Lower leg skin (tissue), 4 donors: Measurements from ENCODE around the gene SKI. TPM values are rescaled to one million over a fixed set of nuclear protein-coding genes. Genes with fewer than 3 reads are reported as not detected.

ENCODE experiments used
- DNase-seq, 2 donors: peaks; one replicate each; pipeline ENCODE4 v3.0.0-alpha.2; 2019; ENCODE audit warnings: low spot score in 2 of 2
- H3K4me3 ChIP-seq: fragments of 200-600 bp; sonication (generic); 2 replicates; pipeline ENCODE4 v1.5.1; 2017; ENCODE audit warnings: mild to moderate bottlenecking, low read depth; ENCODE audit not compliant: poor library complexity, severe bottlenecking
- POLR2A ChIP-seq, 2 donors: fragments of 450-650 bp; IDR thresholded peaks; one replicate each; pipeline ENCODE4 v1.6.1; 2016 to 2017; ENCODE audit warnings: antibody characterized with exemption in 2 of 2, mild to moderate bottlenecking in 1 of 2, moderate library complexity in 1 of 2
- WGBS, 2 donors: methylation state at CpG; one replicate each; pipeline ENCODE4 v1.1.5; 2018; 5-methylcytosine and 5-hydroxymethylcytosine counted together
- intact Hi-C: fragments of 100-400 bp; cut with DNase I; formaldehyde crosslinking; loops from one replicate; pipeline ENCODE4 v1.15.0; 2023; ENCODE audit warnings: low total_unique reads
- total RNA-seq, 4 donors: library from RNA; depleted of rRNA; stranded (reverse); fragments of >200 nt; gene quantifications; one replicate each; pipeline ENCODE4 v1.1.0, GENCODE V29; 2016
- TF ChIP-seq, protein P1 (sequence below), 3 donors: fragments of 450-650 bp; IDR thresholded peaks; one replicate each; pipeline ENCODE4 v1.5.1; 2016; ENCODE audit warnings: antibody characterized with exemption in 3 of 3, mild to moderate bottlenecking in 3 of 3, moderate library complexity in 2 of 3

The SKI gene
- total RNA-seq, 4 donors from 2014 or later, result 67.3 to 80.8 (median 75.4) TPM

DNA sequence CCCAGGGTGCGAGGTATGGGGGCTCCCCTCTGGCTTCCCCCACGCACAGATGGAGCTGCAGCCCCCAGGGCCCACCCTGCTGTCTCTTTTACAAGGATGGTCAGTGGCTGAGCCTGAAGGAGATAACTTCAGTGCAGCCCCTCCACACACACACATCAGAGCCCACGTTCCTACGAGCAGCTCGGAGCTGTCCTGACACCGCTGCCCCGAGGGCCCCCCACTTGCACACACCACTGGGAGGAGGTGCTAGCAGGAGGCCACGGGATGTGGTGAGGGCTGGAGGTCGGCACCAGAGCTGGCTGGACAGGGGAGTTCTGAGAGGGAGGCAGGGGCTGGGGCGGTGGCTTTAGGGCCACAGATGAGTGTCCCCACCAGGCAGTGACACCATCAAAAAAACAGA is 109.4 kb downstream of the SKI start:
- 69 to 70% methylated on average over 9 to 10 of the region's 10 CpGs for WGBS, 2 donors
- intact Hi-C loops, result no loop called here
- no peak for TF ChIP-seq POLR2A (IDR thresholded peaks at IDR 0.05)
- H3K4me3 ChIP-seq, result no peak overlapping the region
- no peak for DNase-seq

DNA sequence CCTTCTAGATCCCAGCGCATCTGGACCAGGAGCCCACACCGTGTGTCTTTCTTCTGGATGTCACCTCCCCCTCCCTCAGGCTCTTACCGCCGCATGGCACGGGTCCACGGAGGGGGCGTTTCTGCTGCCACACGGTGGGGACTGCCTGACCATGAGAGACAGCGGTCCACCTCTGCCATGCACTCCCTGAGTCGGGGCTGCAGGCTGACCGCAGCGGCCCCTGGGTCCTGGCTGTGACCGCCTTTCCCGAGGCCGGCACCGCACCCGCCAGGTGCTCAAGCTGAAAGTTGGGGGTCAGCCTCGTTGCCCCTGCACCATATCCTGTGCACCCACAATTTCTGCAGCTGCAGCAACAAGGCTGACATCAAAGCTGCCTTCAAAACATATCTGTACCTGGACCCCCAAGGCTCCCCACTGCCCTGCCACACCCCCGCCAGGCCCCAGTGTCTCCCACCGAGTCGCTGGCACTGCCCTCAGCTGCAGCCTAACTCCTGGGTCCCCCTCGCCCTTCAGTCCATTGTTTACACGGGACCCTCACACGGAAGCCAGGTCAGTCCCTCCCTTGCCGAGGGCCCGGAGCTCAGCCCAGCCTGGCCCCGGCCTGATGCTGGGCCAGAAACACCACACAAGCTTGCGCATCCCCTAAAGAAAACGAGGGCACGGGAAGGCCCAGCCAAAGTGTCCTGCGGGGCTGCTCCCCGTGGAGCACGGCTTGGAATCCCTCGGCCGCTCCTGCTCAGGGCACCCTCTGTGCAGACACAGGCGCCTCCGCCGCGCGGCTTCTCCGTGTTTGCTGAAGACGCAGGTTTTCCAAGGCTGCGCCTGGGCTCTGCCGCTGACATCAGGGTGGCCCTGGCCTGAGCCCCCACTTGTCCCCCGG is 111.3 kb downstream of the SKI start:
- intact Hi-C loops, result no loop called here
- DNase-seq, result no peak
- 86 to 88% methylated on average over 41 of the region's 45 CpGs for WGBS, 2 donors

DNA sequence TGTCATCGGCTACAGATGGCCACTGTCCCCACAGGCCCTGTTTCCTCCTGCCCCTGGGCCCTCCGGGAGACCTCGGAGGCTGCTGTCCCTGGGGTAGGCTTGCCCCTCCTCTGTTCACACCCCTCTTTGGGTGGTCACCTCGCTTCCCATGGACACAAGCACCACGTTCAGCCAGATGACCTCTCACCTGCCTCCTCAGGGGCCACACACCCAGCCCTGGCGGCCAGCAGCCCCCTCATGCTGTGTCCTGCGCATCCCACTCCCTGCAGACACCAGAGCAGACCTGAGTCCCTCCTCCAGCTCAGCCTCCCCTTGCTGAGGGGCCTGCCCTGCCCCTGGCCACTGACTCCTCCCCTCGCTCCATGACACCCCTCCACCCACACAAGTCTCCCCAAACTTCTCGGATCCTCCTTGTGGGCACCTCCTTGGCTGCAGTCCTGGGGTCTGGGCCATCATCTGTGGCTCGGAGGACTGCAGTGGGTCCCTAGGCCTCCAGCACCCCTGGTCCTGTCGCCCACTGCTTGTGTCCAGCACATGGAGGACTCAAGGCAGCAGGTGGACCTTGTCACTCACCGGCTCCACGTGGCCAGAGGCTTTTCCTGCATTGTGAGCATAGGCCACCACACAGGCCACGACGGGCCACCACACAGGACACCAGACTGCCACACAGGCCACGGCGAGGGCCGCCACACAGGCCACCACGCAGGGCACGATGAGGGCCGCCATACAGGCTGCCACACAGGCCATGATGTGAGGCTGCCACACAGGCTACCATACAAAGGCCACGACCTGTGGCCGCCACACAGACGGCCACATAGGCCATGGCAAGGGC is 112.2 kb downstream of the SKI start:
- intact Hi-C loops, result no loop called here
- no peak for TF ChIP-seq POLR2A (IDR thresholded peaks at IDR 0.05)
- TF ChIP-seq, protein P1, sequence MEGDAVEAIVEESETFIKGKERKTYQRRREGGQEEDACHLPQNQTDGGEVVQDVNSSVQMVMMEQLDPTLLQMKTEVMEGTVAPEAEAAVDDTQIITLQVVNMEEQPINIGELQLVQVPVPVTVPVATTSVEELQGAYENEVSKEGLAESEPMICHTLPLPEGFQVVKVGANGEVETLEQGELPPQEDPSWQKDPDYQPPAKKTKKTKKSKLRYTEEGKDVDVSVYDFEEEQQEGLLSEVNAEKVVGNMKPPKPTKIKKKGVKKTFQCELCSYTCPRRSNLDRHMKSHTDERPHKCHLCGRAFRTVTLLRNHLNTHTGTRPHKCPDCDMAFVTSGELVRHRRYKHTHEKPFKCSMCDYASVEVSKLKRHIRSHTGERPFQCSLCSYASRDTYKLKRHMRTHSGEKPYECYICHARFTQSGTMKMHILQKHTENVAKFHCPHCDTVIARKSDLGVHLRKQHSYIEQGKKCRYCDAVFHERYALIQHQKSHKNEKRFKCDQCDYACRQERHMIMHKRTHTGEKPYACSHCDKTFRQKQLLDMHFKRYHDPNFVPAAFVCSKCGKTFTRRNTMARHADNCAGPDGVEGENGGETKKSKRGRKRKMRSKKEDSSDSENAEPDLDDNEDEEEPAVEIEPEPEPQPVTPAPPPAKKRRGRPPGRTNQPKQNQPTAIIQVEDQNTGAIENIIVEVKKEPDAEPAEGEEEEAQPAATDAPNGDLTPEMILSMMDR (IDR thresholded peaks at IDR 0.05), result no peak
- DNase-seq, result no peak
- WGBS, 2 donors, result 90 to 95% methylated on average over 23 to 24 of the region's 24 CpGs
- H3K4me3 ChIP-seq, result no peak overlapping the region

More for the DNA sequence above, 111.3 kb downstream of the SKI start:
- no peak overlapping the region for H3K4me3 ChIP-seq
- TF ChIP-seq POLR2A (IDR thresholded peaks at IDR 0.05), result no peak
- TF ChIP-seq, protein P1 (IDR thresholded peaks at IDR 0.05), result no peak

DNA sequence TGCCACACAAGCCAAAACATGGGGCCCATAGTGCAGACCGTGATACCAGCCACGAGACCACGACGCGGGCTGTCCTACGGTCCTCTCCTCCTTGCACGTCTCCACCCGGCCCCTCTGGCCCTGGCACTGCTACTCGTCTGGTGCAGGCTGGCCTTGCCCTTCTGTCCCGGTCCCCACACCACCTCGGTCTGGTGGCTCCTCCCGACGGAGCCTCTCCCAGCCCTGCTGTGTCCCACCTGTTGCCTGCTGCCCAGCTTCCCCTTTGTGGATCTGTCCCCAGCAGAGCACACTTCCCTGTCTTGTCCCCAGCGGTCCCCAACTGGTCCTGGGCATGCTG is 112.8 kb downstream of the SKI start:
- no peak overlapping the region for H3K4me3 ChIP-seq
- WGBS, 2 donors, result 94 to 95% methylated on average over 14 of the region's 14 CpGs
- no peak for DNase-seq
- no peak for TF ChIP-seq POLR2A (IDR thresholded peaks at IDR 0.05)
- TF ChIP-seq, protein P1 (IDR thresholded peaks at IDR 0.05), result no peak
- intact Hi-C loops, result no loop called here

DNA sequence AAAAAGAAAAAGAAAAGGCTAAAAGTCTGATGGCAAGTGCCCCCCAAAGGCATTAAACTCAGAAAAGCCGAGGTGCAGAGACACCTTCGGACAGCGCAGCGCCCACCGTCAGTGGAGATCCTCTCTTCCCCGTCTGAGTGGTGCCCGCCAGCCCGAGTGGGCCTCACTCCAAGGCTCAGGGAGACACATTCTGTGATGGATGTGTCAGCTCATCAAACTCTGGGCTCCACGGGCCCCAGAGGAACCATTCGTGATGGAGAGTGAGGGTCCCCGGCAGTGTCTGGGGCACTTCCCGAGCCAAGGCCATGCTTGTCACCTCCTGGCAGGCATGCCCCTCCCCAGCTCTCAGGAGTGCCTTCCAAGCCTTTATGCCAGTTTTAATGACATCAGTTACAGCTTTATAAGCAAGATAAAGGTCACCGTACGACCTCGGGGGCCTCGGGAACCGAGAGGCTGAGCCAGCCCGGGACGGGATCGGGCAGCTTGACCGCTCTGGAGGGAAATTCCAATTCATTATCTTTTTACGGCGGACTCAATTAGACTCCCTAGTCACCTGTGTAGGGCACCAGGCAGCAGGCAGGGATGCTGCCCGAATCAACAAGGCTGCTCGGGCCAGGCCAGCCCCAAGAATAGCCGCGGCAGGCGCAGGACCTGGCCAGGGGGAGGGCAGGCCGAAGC is 113.7 kb downstream of the SKI start:
- no peak overlapping the region for H3K4me3 ChIP-seq
- intact Hi-C loops, result no loop called here
- TF ChIP-seq, protein P1 (IDR thresholded peaks at IDR 0.05), result no peak
- TF ChIP-seq POLR2A (IDR thresholded peaks at IDR 0.05), result no peak
- WGBS, 2 donors, result 87 to 89% methylated on average over 29 of the region's 29 CpGs
- DNase-seq, result no peak
